GM19455 (cell line): Measurements from ENCODE around the gene SLC5A10.
A peak's percentile ranks its signal among the peaks of the same experiment; 100 is the strongest.
"Not testable (repeated sequence)": the region's sequence is repeated elsewhere in the genome, so short reads cannot be mapped to it uniquely, and the experiment has no call there.

Experiments used
- ATAC-seq: cut with Tn5 transposase; IDR thresholded peaks from one replicate; pipeline ENCODE4 v1.9.1; 2021; ENCODE audit not compliant: unreplicated experiment

Gene SLC5A10

GRCh38 chr17:18946536-18946935 lies 5.4 kb upstream of the SLC5A10 start:
- no peak for ATAC-seq

GRCh38 chr17:18947866-18948265 lies 4.1 kb upstream of the SLC5A10 start:
- no peak for ATAC-seq

- ATAC-seq, result no peak
Measured at GRCh38 chr17:18948476-18949006, 3.4 kb upstream of the SLC5A10 start.

- no peak for ATAC-seq
Measured at GRCh38 chr17:18949566-18949965, 2.4 kb upstream of the SLC5A10 start.

- no peak for ATAC-seq
Measured at GRCh38 chr17:18950346-18950745, 1.6 kb upstream of the SLC5A10 start.

- ATAC-seq, result no peak
Measured at GRCh38 chr17:18950944-18951905, 740 bp upstream of the SLC5A10 start.

GRCh38 chr17:18953231-18953728 lies 1.3 kb downstream of the SLC5A10 start:
- no peak for ATAC-seq

GRCh38 chr17:18954321-18954720 lies 2.4 kb downstream of the SLC5A10 start:
- no peak for ATAC-seq

- no peak for ATAC-seq
Measured at GRCh38 chr17:18955009-18955408, 3.0 kb downstream of the SLC5A10 start.

GRCh38 chr17:18956021-18956420 lies 4.1 kb downstream of the SLC5A10 start:
- ATAC-seq, result not testable (repeated sequence)

GRCh38 chr17:18956581-18956980 lies 4.6 kb downstream of the SLC5A10 start:
- ATAC-seq, result no peak

GRCh38 chr17:18957831-18958230 lies 5.9 kb downstream of the SLC5A10 start:
- no peak for ATAC-seq

GRCh38 chr17:18958611-18959010 lies 6.6 kb downstream of the SLC5A10 start:
- ATAC-seq, result no peak

- ATAC-seq, result no peak
Measured at GRCh38 chr17:18959071-18959844, 7.3 kb downstream of the SLC5A10 start.

GRCh38 chr17:18959845-18960240 lies 7.9 kb downstream of the SLC5A10 start:
- ATAC-seq, result no peak

- ATAC-seq, result no peak
Measured at GRCh38 chr17:18960241-18960665, 8.3 kb downstream of the SLC5A10 start.

GRCh38 chr17:18960803-18961511 lies 9.0 kb downstream of the SLC5A10 start:
- peak; percentile 77 for ATAC-seq

GRCh38 chr17:18961634-18962493 lies 9.9 kb downstream of the SLC5A10 start:
- no peak for ATAC-seq

- ATAC-seq, result no peak
Measured at GRCh38 chr17:18962494-18962815, 10.5 kb downstream of the SLC5A10 start.
